Nephron (organoid): ENCODE results near the gene KCNN3.

Source experiments
- H3K27ac Mint-ChIP-seq, 3 experiments: 2 replicates each; pipeline ENCODE4 v1.8.0; 2020; ENCODE audit warnings: mixed read lengths in 3 of 3, mild to moderate bottlenecking in 2 of 3, moderate library complexity in 1 of 3
- H3K27me3 Mint-ChIP-seq: 2 replicates; pipeline ENCODE4 v1.8.0; 2021; ENCODE audit warnings: low read depth, mild to moderate bottlenecking, moderate library complexity, mixed read lengths
- H3K36me3 Mint-ChIP-seq: 2 replicates; pipeline ENCODE4 v1.8.0; 2020; ENCODE audit warnings: low read depth, mixed read lengths
- H3K4me1 Mint-ChIP-seq: 2 replicates; pipeline ENCODE4 v1.8.0; 2020; ENCODE audit warnings: mixed read lengths
- H3K4me3 Mint-ChIP-seq, 3 experiments: 2 replicates each; pipeline ENCODE4 v1.8.0; 2020; ENCODE audit warnings: mild to moderate bottlenecking in 3 of 3, mixed read lengths in 3 of 3, moderate library complexity in 2 of 3
- H3K9me3 Mint-ChIP-seq: 2 replicates; pipeline ENCODE4 v1.8.0; 2020; ENCODE audit warnings: mixed read lengths
- CTCF ChIP-seq, 3 experiments: fragments of 200-600 bp; sonication (generic); IDR thresholded peaks; one replicate each; pipeline ENCODE4 v1.5.0; 2021; ENCODE audit warnings: antibody characterized with exemption in 3 of 3; ENCODE audit not compliant: unreplicated experiment in 3 of 3

KCNN3 gene

GRCh38 chr1:154849645-154850131 lies 20.4 kb downstream of the KCNN3 start:
- Mint-ChIP-seq H3K4me3 (no peak overlapping the region), H3K36me3 (no peaks in the 10 kb centered on the region), H3K4me1 (peaks cover 50% of the 10 kb centered on the region), H3K27ac (peak overlapping the region in 1 of 3 experiments; percentile 24), H3K27me3 (peaks cover 4% of the 10 kb centered on the region), H3K9me3 (no peaks in the 10 kb centered on the region)
- no peak for TF ChIP-seq CTCF (IDR thresholded peaks at IDR 0.05; ENCODE audit: unreplicated experiment in 3 of 3)

DNA sequence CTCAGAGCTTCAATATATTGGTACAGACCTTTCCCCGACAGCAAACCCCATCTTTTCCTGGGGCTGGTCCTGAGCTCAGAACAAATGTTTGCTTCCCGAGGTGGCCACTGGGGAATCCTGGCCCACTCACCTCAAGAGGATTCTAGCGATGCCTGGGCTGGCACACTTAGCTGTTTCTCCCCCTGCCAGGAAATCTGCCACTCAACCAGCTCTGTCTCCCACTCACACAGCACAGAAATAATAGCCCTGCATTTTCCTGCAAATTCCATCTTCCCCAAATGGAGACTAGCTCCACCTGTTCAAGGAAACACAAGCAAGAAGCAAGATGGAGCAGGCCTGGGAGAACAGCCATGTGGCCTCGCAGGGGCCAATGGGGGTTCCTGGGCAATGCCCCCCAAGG lies 21.1 kb downstream of the KCNN3 start:
- no peaks in the 10 kb centered on the region for H3K36me3 Mint-ChIP-seq
- H3K4me1 Mint-ChIP-seq: peaks cover 55% of the 10 kb centered on the region
- H3K27me3 Mint-ChIP-seq: peaks cover 4% of the 10 kb centered on the region
- no peaks in the 10 kb centered on the region for H3K9me3 Mint-ChIP-seq
- no peak for TF ChIP-seq CTCF (IDR thresholded peaks at IDR 0.05; ENCODE audit: unreplicated experiment in 3 of 3)
- no peak overlapping the region for H3K4me3 Mint-ChIP-seq
- peak overlapping the region in 2 of 3 experiments; percentile 12 to 26 for H3K27ac Mint-ChIP-seq

- Mint-ChIP-seq H3K36me3 (no peaks in the 10 kb centered on the region), H3K4me3 (peak overlapping the region in 1 of 3 experiments; percentile 1), H3K9me3 (no peaks in the 10 kb centered on the region), H3K27ac (peak overlapping the region; percentile 26 to 85 (median 66)), H3K4me1 (peaks cover 65% of the 10 kb centered on the region), H3K27me3 (peaks cover 4% of the 10 kb centered on the region)
- no peak for TF ChIP-seq CTCF (IDR thresholded peaks at IDR 0.05; ENCODE audit: unreplicated experiment in 3 of 3)
Observed at GRCh38 chr1:154847891-154848290, 22.2 kb downstream of the KCNN3 start.

- Mint-ChIP-seq H3K27me3 (peaks cover 4% of the 10 kb centered on the region), H3K9me3 (no peaks in the 10 kb centered on the region), H3K4me1 (peaks cover 69% of the 10 kb centered on the region), H3K4me3 (peak overlapping the region in 1 of 3 experiments; percentile 25), H3K36me3 (no peaks in the 10 kb centered on the region), H3K27ac (peak overlapping the region; percentile 6 to 76 (median 73))
- TF ChIP-seq CTCF (IDR thresholded peaks at IDR 0.05; ENCODE audit: unreplicated experiment in 3 of 3): no peak
Observed at GRCh38 chr1:154846565-154847442, 23.3 kb downstream of the KCNN3 start.

DNA sequence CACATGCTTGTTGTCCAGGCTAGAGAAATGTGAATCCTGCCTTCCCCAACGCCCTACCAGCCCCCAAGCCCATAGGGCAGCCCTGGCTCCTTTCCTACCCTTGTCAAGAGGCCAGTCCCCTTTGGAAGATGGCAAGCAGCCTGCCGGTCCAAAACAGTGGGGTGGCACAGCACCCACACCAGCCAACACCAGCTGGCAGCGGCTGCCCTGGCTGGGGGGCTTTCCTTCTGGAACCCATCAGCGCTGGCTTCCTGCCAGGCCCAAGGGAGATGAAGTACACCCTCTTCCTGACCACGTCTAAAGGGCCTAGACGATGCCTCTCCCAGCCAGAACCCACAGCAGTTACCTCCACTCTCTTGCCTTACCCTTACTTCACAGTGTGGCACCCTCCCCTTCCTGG lies 24.2 kb downstream of the KCNN3 start:
- Mint-ChIP-seq H3K36me3 (no peaks in the 10 kb centered on the region), H3K9me3 (no peaks in the 10 kb centered on the region), H3K27me3 (peaks cover 4% of the 10 kb centered on the region), H3K4me1 (peaks cover 62% of the 10 kb centered on the region), H3K4me3 (peak overlapping the region in 1 of 3 experiments; percentile 25), H3K27ac (peak overlapping the region; percentile 65 to 76 (median 73))
- TF ChIP-seq CTCF (IDR thresholded peaks at IDR 0.05; ENCODE audit: unreplicated experiment in 3 of 3): no peak
